Iris pigment epithelial cell (primary cell): ENCODE results near the gene TCF19.
"Not testable (repeated sequence)": the region's sequence is repeated elsewhere in the genome, so short reads cannot be mapped to it uniquely, and the experiment has no call there.

Experiments
- DNase-seq: peaks from one replicate; pipeline ENCODE4 v3.0.0-alpha.2; 2011; ENCODE audit warnings: low read depth

TCF19 gene

GRCh38 chr6:31183287-31183686 is 24.9 kb downstream of the TCF19 start:
- DNase-seq: not testable (repeated sequence)

GRCh38 chr6:31183859-31184258 is 25.5 kb downstream of the TCF19 start:
- DNase-seq: not testable (repeated sequence)

DNA sequence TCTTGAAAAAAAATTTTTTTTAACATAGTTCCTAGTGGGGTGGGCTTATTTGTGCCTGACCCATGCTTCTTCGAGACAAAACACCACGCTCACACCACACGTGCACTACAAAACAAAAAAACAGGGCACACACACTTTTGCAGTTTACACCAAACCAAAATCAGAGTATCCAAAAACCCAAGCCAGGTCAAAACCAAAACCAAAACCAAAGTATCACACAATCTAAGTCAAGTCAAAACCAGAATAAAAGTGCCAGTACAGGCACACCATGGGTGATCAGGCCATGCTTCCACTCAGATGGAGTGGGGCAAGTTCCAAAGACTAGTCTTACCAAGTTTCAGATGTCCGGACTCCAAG is 27.3 kb downstream of the TCF19 start:
- DNase-seq: not testable (repeated sequence)

- no peak for DNase-seq
Measured at GRCh38 chr6:31186052-31186734, 27.8 kb downstream of the TCF19 start.

- no peak for DNase-seq
Measured at GRCh38 chr6:31187780-31188194, 29.4 kb downstream of the TCF19 start.

GRCh38 chr6:31189223-31189622 is 30.8 kb downstream of the TCF19 start:
- not testable (repeated sequence) for DNase-seq

GRCh38 chr6:31190488-31190887 is 32.1 kb downstream of the TCF19 start:
- DNase-seq: no peak

DNA sequence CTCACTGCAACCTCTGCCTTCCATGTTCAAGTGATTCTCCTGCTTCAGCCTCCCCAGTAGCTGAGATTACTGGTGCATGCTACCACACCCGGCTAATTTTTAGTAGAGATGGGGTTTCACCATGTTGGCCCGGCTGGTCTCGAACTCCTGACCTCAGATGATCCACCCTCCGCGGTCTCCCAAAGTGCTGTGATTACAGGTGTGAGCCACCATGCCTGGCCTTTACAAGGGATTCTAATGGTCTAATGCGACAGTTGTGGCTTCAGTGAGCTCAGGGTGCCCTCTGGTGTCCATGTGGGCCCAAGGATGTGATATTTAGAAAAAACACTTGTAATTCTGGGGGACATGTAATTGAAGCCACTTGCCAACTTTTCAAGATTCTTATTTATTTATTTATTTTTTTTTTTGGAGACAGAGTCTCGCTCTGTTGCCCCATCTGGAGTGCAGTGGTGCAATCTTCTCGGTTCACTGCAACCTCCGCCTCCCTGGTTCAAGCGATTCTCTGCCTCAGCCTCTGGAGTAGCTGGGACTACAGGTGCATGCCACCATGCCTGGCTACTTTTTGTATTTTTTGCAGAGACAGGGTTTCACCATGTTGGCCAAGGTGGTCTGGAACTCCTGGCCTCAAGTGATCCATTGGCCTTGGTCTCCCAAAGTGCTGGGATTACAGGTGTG is 34.2 kb downstream of the TCF19 start:
- DNase-seq: peak; percentile 69

GRCh38 chr6:31193206-31193605 is 34.8 kb downstream of the TCF19 start:
- DNase-seq: no peak

GRCh38 chr6:31194061-31194834 is 35.9 kb downstream of the TCF19 start:
- DNase-seq: no peak

- not testable (repeated sequence) for DNase-seq
Measured at GRCh38 chr6:31195308-31195979, 37.1 kb downstream of the TCF19 start.

DNA sequence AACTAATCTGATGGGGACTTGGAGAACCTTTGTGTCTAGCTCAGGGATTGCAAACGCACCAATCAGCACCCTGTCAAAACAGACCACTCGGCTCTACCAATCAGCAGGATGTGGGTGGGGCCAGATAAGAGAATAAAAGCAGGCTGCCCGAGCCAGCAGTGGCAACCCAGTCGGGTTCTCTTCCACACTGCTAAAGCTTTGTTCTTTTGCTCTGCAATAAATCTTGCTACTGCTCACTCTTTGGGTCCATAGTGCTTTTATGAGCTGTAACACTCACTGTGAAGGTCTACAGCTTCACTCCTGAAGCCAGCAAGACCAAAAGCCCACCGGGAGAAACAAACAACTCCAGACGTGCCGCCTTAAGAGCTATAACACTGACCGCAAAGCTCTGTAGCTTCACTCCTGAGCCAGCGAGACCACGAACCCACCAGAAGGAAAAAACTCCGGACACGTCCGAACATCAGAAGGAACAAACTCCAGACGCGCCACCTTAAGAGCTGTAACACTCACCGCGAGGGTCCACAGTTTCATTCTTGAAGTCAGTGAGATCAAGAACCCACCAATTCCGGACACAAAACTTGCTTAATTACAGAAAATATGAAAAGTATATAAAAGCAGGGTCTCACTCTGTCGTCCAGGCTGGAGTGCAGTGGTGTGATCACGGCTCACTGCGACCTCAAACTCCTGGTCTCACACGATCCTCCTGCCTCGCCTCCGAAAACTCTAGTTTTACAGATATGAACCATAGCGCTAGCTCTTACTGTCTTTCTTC is 38.0 kb downstream of the TCF19 start:
- DNase-seq: not testable (repeated sequence)

- peak; percentile 70 for DNase-seq
Measured at GRCh38 chr6:31197559-31198305, 39.3 kb downstream of the TCF19 start.

DNA sequence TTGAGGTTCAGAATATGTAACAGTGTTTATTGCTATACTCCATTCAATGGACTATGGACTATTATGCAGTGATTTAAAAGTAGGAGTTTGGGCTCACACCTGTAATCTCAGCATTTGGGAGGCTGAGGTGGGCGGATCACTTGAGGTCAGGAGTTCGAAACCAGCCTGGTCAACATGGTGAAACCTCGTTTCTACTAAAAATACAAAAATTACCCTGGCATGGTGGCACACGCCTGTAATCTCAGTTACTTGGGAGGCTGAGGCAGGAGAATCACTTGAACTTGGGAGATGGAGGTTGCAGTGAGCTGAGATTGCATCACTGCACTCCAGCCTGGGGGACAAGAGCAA is 40.7 kb downstream of the TCF19 start:
- DNase-seq: not testable (repeated sequence)

- DNase-seq: no peak
Measured at GRCh38 chr6:31202259-31203166, 44.1 kb downstream of the TCF19 start.

- DNase-seq: peak; percentile 81
Measured at GRCh38 chr6:31203345-31203979, 45.1 kb downstream of the TCF19 start.

- no peak for DNase-seq
Measured at GRCh38 chr6:31204751-31205145, 46.4 kb downstream of the TCF19 start.

DNA sequence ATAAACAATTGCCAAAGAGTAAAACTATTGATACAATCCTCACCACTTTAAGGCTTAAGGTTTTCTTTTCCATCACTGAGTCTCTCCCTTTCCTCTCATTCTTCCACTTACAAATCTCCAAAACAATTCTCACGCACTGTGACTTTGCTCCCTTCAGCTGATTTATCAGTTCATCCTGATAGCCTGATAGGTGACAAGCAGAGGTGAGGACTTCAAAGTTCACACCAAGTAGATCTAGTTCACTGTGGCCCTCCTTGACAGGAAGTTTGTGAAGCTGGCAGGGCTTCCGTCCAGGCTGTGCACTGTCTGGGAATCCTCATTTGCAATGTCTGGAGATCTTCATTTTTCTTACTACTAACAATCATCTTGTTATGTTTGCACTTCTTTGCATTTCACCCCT is 47.2 kb downstream of the TCF19 start:
- no peak for DNase-seq

DNA sequence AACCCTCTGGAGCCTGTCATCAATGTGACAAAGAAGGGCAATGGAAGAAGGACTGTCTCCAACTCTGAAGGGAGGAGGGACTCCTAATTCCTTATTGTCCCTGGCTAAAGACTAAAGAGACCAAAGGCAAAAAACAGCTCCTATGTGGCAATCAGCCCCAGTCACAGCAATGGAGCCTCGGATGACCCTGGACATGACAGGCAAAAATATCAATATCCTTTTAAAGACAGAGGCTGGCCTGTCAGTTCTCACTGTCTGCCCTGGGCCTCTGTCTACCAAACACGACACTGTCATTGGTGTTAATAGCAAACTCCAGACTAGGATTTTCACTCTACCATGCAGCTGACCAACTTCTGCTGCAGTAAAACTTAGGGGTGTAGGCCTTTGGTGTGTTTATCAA is 50.1 kb downstream of the TCF19 start:
- no peak for DNase-seq
